GM12864 (cell line): Measurements from ENCODE around the gene HSPB7.

Experiments
- DNase-seq: peaks from one replicate; pipeline ENCODE4 v3.0.0-alpha.2; 2011; ENCODE audit warnings: low read depth
- H3K4me3 ChIP-seq: 2 replicates; pipeline ENCODE4 v1.5.1; 2011; ENCODE audit warnings: mild to moderate bottlenecking, low read depth, low read length, control low read depth
- CTCF ChIP-seq: IDR thresholded peaks from 2 replicates; pipeline ENCODE4 v1.5.1; 2011; ENCODE audit warnings: low read depth, mild to moderate bottlenecking, moderate library complexity, low read length, control low read depth, inconsistent platforms; ENCODE audit errors: missing control alignments

Gene HSPB7

GRCh38 chr1:16018749-16019643 lies 1.2 kb upstream of the HSPB7 start:
- no peak overlapping the region for H3K4me3 ChIP-seq
- no peak for TF ChIP-seq CTCF
- DNase-seq: no peak

GRCh38 chr1:16018308-16018707 lies 465 bp upstream of the HSPB7 start:
- no peak overlapping the region for H3K4me3 ChIP-seq
- TF ChIP-seq CTCF: no peak
- DNase-seq: no peak

- no peak overlapping the region for H3K4me3 ChIP-seq
- no peak for TF ChIP-seq CTCF
- DNase-seq: no peak
These were observed 775 bp downstream of the HSPB7 start for GRCh38 chr1:16017076-16017460.

- DNase-seq: no peak
- no peak for TF ChIP-seq CTCF
- no peak overlapping the region for H3K4me3 ChIP-seq
These were observed 1.6 kb downstream of the HSPB7 start for GRCh38 chr1:16015960-16016901.

- no peak overlapping the region for H3K4me3 ChIP-seq
- TF ChIP-seq CTCF: no peak
- DNase-seq: no peak
These were observed 2.4 kb downstream of the HSPB7 start for GRCh38 chr1:16015491-16015890.

GRCh38 chr1:16014509-16015482 lies 3.0 kb downstream of the HSPB7 start:
- TF ChIP-seq CTCF: no peak
- no peak for DNase-seq
- H3K4me3 ChIP-seq: no peak overlapping the region
